HepG2 (cell line): ENCODE results near the gene TRIP6. TPM values are rescaled to one million over a fixed set of nuclear protein-coding genes. Genes with fewer than 3 reads are reported as not detected.
A peak's percentile ranks its signal among the peaks of the same experiment; 100 is the strongest.

Source experiments
- ATF1 ChIP-seq: IDR thresholded peaks from 2 replicates; pipeline ENCODE4 v1.6.1; 2016; ENCODE audit warnings: mild to moderate bottlenecking, control low read depth
- ATF7 ChIP-seq, 2 experiments: fragments of 450-650 bp in 1 of 2; sonication (generic) in 1 of 2; formaldehyde crosslinking in 1 of 2; IDR thresholded peaks; 2 replicates each; pipeline versions ENCODE4 v1.4.0 to v1.6.1; 2016 to 2020; ENCODE audit warnings: antibody characterized with exemption in 1 of 2, mild to moderate bottlenecking in 1 of 2, missing genetic modification reagents in 1 of 2
- CC2D1A ChIP-seq: sonication (generic); formaldehyde crosslinking; IDR thresholded peaks from 2 replicates; pipeline ENCODE4 v1.8.1; 2023; ENCODE audit warnings: mild to moderate bottlenecking, missing genetic modification reagents
- FOXA1 ChIP-seq, 2 experiments: fragments of 450-650 bp in 1 of 2; sonication (generic) in 1 of 2; formaldehyde crosslinking in 1 of 2; IDR thresholded peaks; 2 replicates each; pipeline versions ENCODE4 v1.4.0 to v1.6.1; 2016 to 2020; ENCODE audit warnings: missing genetic modification reagents in 1 of 2
- HCFC1 ChIP-seq: fragments of 150-350 bp; IDR thresholded peaks from 2 replicates; pipeline ENCODE4 v1.6.1; 2014; ENCODE audit warnings: low read depth, low read length
- KLF11 ChIP-seq: IDR thresholded peaks from 2 replicates; pipeline ENCODE4 v1.6.1; 2016; ENCODE audit warnings: missing compliant biosample characterization
- PRDM10 ChIP-seq: sonication (generic); formaldehyde crosslinking; IDR thresholded peaks from 2 replicates; pipeline ENCODE4 v1.4.0; 2020; ENCODE audit warnings: low read depth, missing genetic modification reagents
- PREB ChIP-seq: sonication (generic); formaldehyde crosslinking; IDR thresholded peaks from 2 replicates; pipeline ENCODE4 v1.4.0; 2020; ENCODE audit warnings: missing genetic modification reagents
- RAD21 ChIP-seq: fragments of 450-650 bp; formaldehyde crosslinking; IDR thresholded peaks from 2 replicates; pipeline ENCODE4 v1.5.0; 2020; ENCODE audit warnings: mild to moderate bottlenecking
- XRCC5 ChIP-seq: fragments of 200-400 bp; formaldehyde crosslinking; optimal IDR thresholded peaks from 2 replicates; pipeline ENCODE3; 2017; ENCODE audit warnings: mild to moderate bottlenecking, low read length
- ZFAT ChIP-seq: sonication (generic); formaldehyde crosslinking; conservative IDR thresholded peaks from 2 replicates; pipeline ENCODE4 v1.8.1; 2023; ENCODE audit warnings: missing genetic modification reagents, inconsistent platforms
- ZFP90 ChIP-seq: sonication (generic); formaldehyde crosslinking; IDR thresholded peaks from 2 replicates; pipeline ENCODE4 v1.8.0; 2022; ENCODE audit warnings: missing genetic modification reagents, mild to moderate bottlenecking, inconsistent platforms, borderline replicate concordance
- ZNF292 ChIP-seq: sonication (generic); formaldehyde crosslinking; IDR thresholded peaks from 2 replicates; pipeline ENCODE4 v1.8.1; 2022; ENCODE audit warnings: mild to moderate bottlenecking, low read depth, missing genetic modification reagents, borderline replicate concordance
- ZNF382 ChIP-seq: sonication (generic); formaldehyde crosslinking; IDR thresholded peaks from 2 replicates; pipeline ENCODE4 v1.5.0; 2020; ENCODE audit warnings: missing genetic modification reagents, mild to moderate bottlenecking, borderline replicate concordance
- ZNF501 ChIP-seq: sonication (generic); formaldehyde crosslinking; IDR thresholded peaks from 2 replicates; pipeline ENCODE4 v1.5.1; 2020; ENCODE audit warnings: mild to moderate bottlenecking, moderate library complexity, missing genetic modification reagents
- ZNF543 ChIP-seq: sonication (generic); formaldehyde crosslinking; IDR thresholded peaks from 2 replicates; pipeline ENCODE4 v1.4.0; 2020; ENCODE audit warnings: mild to moderate bottlenecking, missing genetic modification reagents
- ZNF562 ChIP-seq: sonication (generic); formaldehyde crosslinking; IDR thresholded peaks from 2 replicates; pipeline ENCODE4 v1.8.0; 2022; ENCODE audit warnings: missing genetic modification reagents, borderline replicate concordance
- ZNF703 ChIP-seq: sonication (generic); formaldehyde crosslinking; IDR thresholded peaks from 2 replicates; pipeline ENCODE4 v1.5.1; 2020; ENCODE audit warnings: missing genetic modification reagents, mild to moderate bottlenecking, moderate library complexity, borderline replicate concordance
- ZNF883 ChIP-seq: sonication (generic); formaldehyde crosslinking; IDR thresholded peaks from 2 replicates; pipeline ENCODE4 v1.5.1; 2020; ENCODE audit warnings: mild to moderate bottlenecking, missing genetic modification reagents; ENCODE audit errors: not compliant biosample characterization
- polyA plus RNA-seq, 8 experiments: library from polyadenylated mRNA; depleted of rRNA in 3 of 8; stranded (reverse) in 7 of 8; unstranded in 1 of 8; fragments of >200 nt; fragmentation: Illumina TruSeq in 4 of 8; extraction: Trizol in 4 of 8; gene quantifications; 2 replicates each; pipeline versions ENCODE4 v1.2.1 to v1.2.3, GENCODE V29; 2011 to 2016; ENCODE audit warnings: low read depth in 4 of 8, missing spikeins in 1 of 8, mixed read lengths in 1 of 8; ENCODE audit not compliant: insufficient read depth in 1 of 8
- total RNA-seq, 5 experiments: library from RNA; depleted of rRNA; stranded (reverse); fragments of >200 nt; fragmentation: Illumina TruSeq; extraction: Trizol; gene quantifications; 2 replicates each; pipeline ENCODE4 v1.2.3, GENCODE V29; 2016; ENCODE audit warnings: low read depth in 1 of 5
- TF ChIP-seq, protein P1 (sequence below): sonication (generic); formaldehyde crosslinking; IDR thresholded peaks from 2 replicates; pipeline ENCODE4 v1.5.1; 2020; ENCODE audit warnings: mild to moderate bottlenecking, missing genetic modification reagents, borderline replicate concordance
- TF ChIP-seq, protein P2 (sequence below): sonication (generic); formaldehyde crosslinking; IDR thresholded peaks from 2 replicates; pipeline ENCODE4 v1.8.1; 2023; ENCODE audit warnings: mild to moderate bottlenecking, moderate library complexity, missing genetic modification reagents

Gene TRIP6
- total and polyA plus RNA-seq, 2 of the 13 experiments (the other 11 are each of a cell fraction or from before 2014, with no cell fraction given) = 0.34 to 0.38 TPM

- TF ChIP-seq PRDM10 (CRISPR knock-in tag) (no peak), ZFAT (CRISPR knock-in tag) (no peak), ZNF562 (CRISPR knock-in tag) (0 out of 2 replicates have a peak, but pooled peaks have one; percentile 4), ATF7 (IDR thresholded peaks at IDR 0.05) (no peak), ATF7 (CRISPR knock-in tag; IDR thresholded peaks at IDR 0.05) (no peak), PREB (no peak), FOXA1 (IDR thresholded peaks at IDR 0.05) (no peak), FOXA1 (CRISPR knock-in tag; IDR thresholded peaks at IDR 0.05) (no peak), KLF11 (CRISPR knock-in tag) (no peak), ZNF382 (CRISPR knock-in tag) (no peak), ZNF292 (CRISPR knock-in tag) (no peak), ZNF703 (CRISPR knock-in tag) (no peak), ZNF501 (0 out of 2 replicates have a peak, but pooled peaks have one; percentile 22), ATF1 (no peak), ZFP90 (0 out of 2 replicates have a peak, but pooled peaks have one; percentile 4), ZNF883 (CRISPR knock-in tag) (no peak), XRCC5 (peak; percentile 21), RAD21 (CRISPR knock-in tag) (peak; percentile 76), CC2D1A (no peak), HCFC1 (no peak), ZNF543 (CRISPR knock-in tag) (no peak)
- TF ChIP-seq, protein P1, sequence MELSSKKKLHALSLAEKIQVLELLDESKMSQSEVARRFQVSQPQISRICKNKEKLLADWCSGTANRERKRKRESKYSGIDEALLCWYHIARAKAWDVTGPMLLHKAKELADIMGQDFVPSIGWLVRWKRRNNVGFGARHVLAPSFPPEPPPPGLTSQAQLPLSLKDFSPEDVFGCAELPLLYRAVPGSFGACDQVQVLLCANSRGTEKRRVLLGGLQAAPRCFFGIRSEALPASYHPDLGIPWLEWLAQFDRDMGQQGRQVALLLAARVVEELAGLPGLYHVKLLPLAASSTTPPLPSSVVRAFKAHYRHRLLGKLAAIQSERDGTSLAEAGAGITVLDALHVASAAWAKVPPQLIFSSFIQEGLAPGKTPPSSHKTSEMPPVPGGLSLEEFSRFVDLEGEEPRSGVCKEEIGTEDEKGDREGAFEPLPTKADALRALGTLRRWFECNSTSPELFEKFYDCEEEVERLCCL (CRISPR knock-in tag) = no peak
- TF ChIP-seq, protein P2, sequence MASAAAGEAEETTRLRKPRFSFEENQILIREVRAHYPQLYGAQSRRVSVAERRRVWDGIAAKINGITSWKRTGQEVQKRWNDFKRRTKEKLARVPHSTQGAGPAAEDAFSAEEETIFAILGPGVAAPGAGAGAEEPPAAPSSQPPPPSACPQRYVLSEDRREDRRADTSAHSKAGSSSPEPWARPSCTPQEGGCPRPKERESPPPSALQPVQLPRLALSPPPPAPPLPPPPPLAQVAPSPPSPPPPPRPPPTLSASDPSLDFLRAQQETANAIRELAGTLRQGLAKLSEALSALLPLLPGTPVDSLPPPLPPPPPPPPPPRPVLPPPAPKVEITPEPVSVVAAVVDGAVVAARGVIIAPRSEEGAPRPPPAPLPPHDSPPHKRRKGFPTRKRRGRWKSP = 0 out of 2 replicates have a peak, but pooled peaks have one; percentile 51
Measured at GRCh38 chr7:100896732-100897608, 29.8 kb downstream of the TRIP6 start (continued).
